MM.1S (cell line): ENCODE data around the gene JAG2.

Experiments
- DNase-seq: peaks from one replicate; pipeline ENCODE4 v3.0.0-alpha.2; 2015
- H2AFZ ChIP-seq: fragments of 300-600 bp; sonication (generic); 2 replicates; pipeline ENCODE4 v1.6.0; 2016; ENCODE audit warnings: antibody characterized with exemption, low read length
- H3F3A ChIP-seq: fragments of 300-600 bp; sonication (generic); 2 replicates; pipeline ENCODE4 v1.6.1; 2016; ENCODE audit warnings: mild to moderate bottlenecking, antibody characterized with exemption, low read length, moderate library complexity, mixed read lengths; ENCODE audit not compliant: insufficient read depth
- H3K27ac ChIP-seq: fragments of 300-600 bp; sonication (generic); 2 replicates; pipeline ENCODE4 v1.5.1; 2016; ENCODE audit warnings: mild to moderate bottlenecking, low read length
- H3K27me3 ChIP-seq: fragments of 300-600 bp; sonication (generic); replicated peaks from 2 replicates; pipeline ENCODE4 v1.6.0; 2016; ENCODE audit warnings: low read length; ENCODE audit not compliant: insufficient read depth
- H3K36me3 ChIP-seq: fragments of 300-600 bp; sonication (generic); replicated peaks from 2 replicates; pipeline ENCODE4 v1.6.1; 2016; ENCODE audit warnings: mild to moderate bottlenecking, low read length, mixed read lengths; ENCODE audit not compliant: insufficient read depth
- H3K4me1 ChIP-seq: fragments of 300-600 bp; sonication (generic); 2 replicates; pipeline ENCODE4 v1.6.1; 2016; ENCODE audit warnings: low read length, mixed read lengths
- H3K4me2 ChIP-seq: fragments of 300-600 bp; sonication (generic); 2 replicates; pipeline ENCODE4 v1.6.0; 2016; ENCODE audit warnings: low read depth, low read length
- H3K4me3 ChIP-seq: fragments of 300-600 bp; sonication (generic); 2 replicates; pipeline ENCODE4 v1.5.1; 2016; ENCODE audit warnings: low read length, mixed read lengths
- H3K79me2 ChIP-seq: fragments of 300-600 bp; sonication (generic); 2 replicates; pipeline ENCODE4 v1.6.1; 2016; ENCODE audit warnings: mixed run types, low read length, mixed read lengths
- H3K9ac ChIP-seq: fragments of 300-600 bp; sonication (generic); 2 replicates; pipeline ENCODE4 v1.6.1; 2016; ENCODE audit warnings: low read length, mixed read lengths
- H3K9me2 ChIP-seq: fragments of 300-600 bp; sonication (generic); replicated peaks from 2 replicates; pipeline ENCODE4 v1.6.1; 2016; ENCODE audit warnings: mild to moderate bottlenecking, low read length, mixed read lengths; ENCODE audit not compliant: insufficient read depth
- H3K9me3 ChIP-seq: fragments of 300-600 bp; sonication (generic); replicated peaks from 2 replicates; pipeline ENCODE4 v1.6.1; 2016; ENCODE audit warnings: mild to moderate bottlenecking, low read length, mixed read lengths; ENCODE audit not compliant: insufficient read depth
- H4K20me1 ChIP-seq: fragments of 300-600 bp; sonication (generic); 2 replicates; pipeline ENCODE4 v1.6.1; 2016; ENCODE audit warnings: mild to moderate bottlenecking, low read length, moderate library complexity, mixed read lengths; ENCODE audit not compliant: insufficient read depth
- CTCF ChIP-seq: fragments of 300-600 bp; sonication (generic); IDR thresholded peaks from 2 replicates; pipeline ENCODE4 v1.5.1; 2016; ENCODE audit warnings: antibody characterized with exemption, low read length, mixed read lengths
- EZH2 ChIP-seq: fragments of 300-600 bp; sonication (generic); optimal IDR thresholded peaks from 2 replicates; pipeline ENCODE3; 2017; ENCODE audit warnings: low read depth, mild to moderate bottlenecking, antibody characterized with exemption, low read length, mixed read lengths
- EZH2phosphoT487 ChIP-seq: fragments of 300-600 bp; sonication (generic); IDR thresholded peaks from 2 replicates; pipeline ENCODE4 v1.6.1; 2018; ENCODE audit warnings: antibody characterized with exemption, low read length

JAG2 gene

DNA sequence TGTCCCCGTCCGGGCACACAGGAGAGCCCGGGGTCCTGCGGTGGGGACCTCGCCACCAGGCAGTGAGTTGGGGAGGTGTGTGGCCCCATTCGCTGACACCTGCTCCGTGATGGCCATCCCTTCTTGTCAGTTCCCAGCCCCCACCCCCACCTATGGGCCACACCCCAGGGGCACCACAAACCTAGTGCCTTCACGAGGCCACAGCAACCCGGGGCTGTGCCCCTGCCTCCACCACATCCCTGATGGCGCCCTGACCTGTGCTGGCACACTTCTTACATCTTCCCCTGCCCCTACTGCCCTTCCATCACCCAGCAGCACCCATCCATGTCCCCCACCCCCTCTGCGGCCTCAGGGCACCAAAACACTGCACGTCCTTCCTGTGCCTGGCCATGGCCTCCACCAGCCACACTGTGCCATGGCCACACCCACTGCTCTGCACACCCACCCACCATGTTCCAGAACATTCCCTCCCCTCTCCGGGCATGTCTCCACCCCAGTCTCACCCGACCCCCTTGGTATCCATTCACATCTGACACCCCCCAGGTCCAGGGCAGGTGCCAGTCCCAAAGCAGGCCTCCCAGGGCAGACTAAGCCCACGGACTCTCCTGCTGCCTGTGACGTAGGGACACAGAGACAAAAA lies 24.4 kb downstream of the JAG2 start:
- H3K9me2 ChIP-seq = no peaks in the 10 kb centered on the region
- no peak overlapping the region for H3K27ac ChIP-seq
- H2AFZ ChIP-seq = no peak overlapping the region
- no peaks in the 10 kb centered on the region for H3F3A ChIP-seq
- no peaks in the 10 kb centered on the region for H3K79me2 ChIP-seq
- H3K9ac ChIP-seq = no peak overlapping the region
- H3K4me1 ChIP-seq = no peaks in the 10 kb centered on the region
- H3K4me2 ChIP-seq = no peak overlapping the region
- no peaks in the 10 kb centered on the region for H3K9me3 ChIP-seq
- H3K27me3 ChIP-seq = peaks cover 18% of the 10 kb centered on the region; the same call in 1 of the 2 replicates
- no peak overlapping the region for H3K4me3 ChIP-seq
- DNase-seq = no peak
- H3K36me3 ChIP-seq = no peaks in the 10 kb centered on the region
- TF ChIP-seq EZH2phosphoT487 (no peak), CTCF (no peak), EZH2 (no peak)
- no peaks in the 10 kb centered on the region for H4K20me1 ChIP-seq

- Histone ChIP-seq H3K4me2 (no peak overlapping the region), H3K79me2 (no peaks in the 10 kb centered on the region), H3K4me1 (no peaks in the 10 kb centered on the region), H3K27me3 (peaks cover 18% of the 10 kb centered on the region; the same call in 1 of the 2 replicates), H4K20me1 (no peaks in the 10 kb centered on the region), H3K27ac (no peak overlapping the region), H3K4me3 (no peak overlapping the region), H2AFZ (no peak overlapping the region), H3F3A (no peaks in the 10 kb centered on the region), H3K9me2 (no peaks in the 10 kb centered on the region), H3K36me3 (no peaks in the 10 kb centered on the region), H3K9me3 (no peaks in the 10 kb centered on the region), H3K9ac (no peak overlapping the region)
- DNase-seq = no peak
- TF ChIP-seq EZH2phosphoT487 (no peak), CTCF (no peak), EZH2 (no peak)
Observed at GRCh38 chr14:105143451-105144025, 25.0 kb downstream of the JAG2 start.

GRCh38 chr14:105142651-105143450 lies 25.7 kb downstream of the JAG2 start:
- Histone ChIP-seq H3K27ac (no peak overlapping the region), H3K9me3 (no peaks in the 10 kb centered on the region), H3K4me2 (no peak overlapping the region), H3K79me2 (no peaks in the 10 kb centered on the region), H3K4me1 (no peaks in the 10 kb centered on the region), H3K9me2 (no peaks in the 10 kb centered on the region), H3F3A (no peaks in the 10 kb centered on the region), H3K9ac (no peak overlapping the region), H3K36me3 (no peaks in the 10 kb centered on the region), H4K20me1 (no peaks in the 10 kb centered on the region), H3K4me3 (no peak overlapping the region), H2AFZ (no peak overlapping the region), H3K27me3 (peaks cover 18% of the 10 kb centered on the region; the same call in 1 of the 2 replicates)
- no peak for DNase-seq
- TF ChIP-seq CTCF (no peak), EZH2 (no peak), EZH2phosphoT487 (no peak)
